Colon (tissue), 2 donors: ENCODE results near the gene IFI27L2.

Source experiments
- FAIRE-seq: peaks from 2 replicates; lab custom pipeline; 2012; peaks lifted over from hg19 to GRCh38; lab: Jason Lieb, UNC
- donor health status: control.
- donor health status: control.

The IFI27L2 gene

GRCh38 chr14:94099006-94099405 is 30.4 kb downstream of the IFI27L2 start:
- no peak for FAIRE-seq

GRCh38 chr14:94098326-94098992 is 30.9 kb downstream of the IFI27L2 start:
- no peak for FAIRE-seq

GRCh38 chr14:94097091-94097490 is 32.3 kb downstream of the IFI27L2 start:
- no peak for FAIRE-seq

- FAIRE-seq: no peak
Observed at GRCh38 chr14:94093418-94093817, 36.0 kb downstream of the IFI27L2 start.

- no peak for FAIRE-seq
Observed at GRCh38 chr14:94089479-94089878, 39.9 kb downstream of the IFI27L2 start.

GRCh38 chr14:94088516-94088915 is 40.9 kb downstream of the IFI27L2 start:
- no peak for FAIRE-seq

- FAIRE-seq: no peak
Observed at GRCh38 chr14:94087891-94088290, 41.5 kb downstream of the IFI27L2 start.

GRCh38 chr14:94081386-94081820 is 48.0 kb downstream of the IFI27L2 start:
- FAIRE-seq: no peak

- FAIRE-seq: no peak
Observed at GRCh38 chr14:94080621-94081385, 48.6 kb downstream of the IFI27L2 start, which contains the start of the genes DDX24 and IFI27L1. DDX24 (minus strand) TSS chr14:94081202; CDS start chr14:94079742, 1,460 bp downstream. IFI27L1 (plus strand) TSS chr14:94081310; CDS start chr14:94096938, 15,628 bp downstream.

- no peak for FAIRE-seq
Observed at GRCh38 chr14:94079891-94080620, 49.3 kb downstream of the IFI27L2 start.

GRCh38 chr14:94077823-94078222 is 51.6 kb downstream of the IFI27L2 start:
- no peak for FAIRE-seq
